BJ (cell line): Measurements from ENCODE around the gene RGS7. TPM values are rescaled to one million over a fixed set of nuclear protein-coding genes. Genes with fewer than 3 reads are reported as not detected.

Experiments used
- CTCF ChIA-PET: fragments of 350-600 bp; formaldehyde crosslinking; extraction: SDS; loops from one replicate; lab custom pipeline; 2021; ENCODE audit warnings: antibody characterized with exemption, inconsistent platforms; lab: Yijun Ruan, JAX
- POLR2A ChIA-PET: fragments of 300-600 bp; sonication (Branson Sonifier 250); formaldehyde crosslinking; extraction: SDS; loops from one replicate; lab custom pipeline; 2021; ENCODE audit warnings: antibody characterized with exemption; lab: Charles Lee
- DNase-seq: peaks from one replicate; pipeline ENCODE4 v3.0.0-alpha.2; 2011; ENCODE audit warnings: low read depth
- H3K27me3 ChIP-seq: 2 replicates; pipeline ENCODE4 v1.6.0; 2011; ENCODE audit warnings: low read length; ENCODE audit not compliant: control insufficient read depth, insufficient read depth
- H3K36me3 ChIP-seq: 2 replicates; pipeline ENCODE4 v1.5.1; 2011; ENCODE audit warnings: low read length; ENCODE audit not compliant: control insufficient read depth, insufficient read depth
- H3K4me3 ChIP-seq: 2 replicates; pipeline ENCODE4 v1.5.1; 2011; ENCODE audit warnings: low read depth, mild to moderate bottlenecking, control low read depth, low read length
- polyA plus RNA-seq: library from polyadenylated mRNA; depleted of rRNA; stranded (reverse); fragments of >200 nt; gene quantifications from 2 replicates; pipeline ENCODE4 v1.2.3, GENCODE V29; 2011
- TF ChIP-seq, protein P1 (sequence below): IDR thresholded peaks from 2 replicates; pipeline ENCODE4 v1.5.1; 2011; ENCODE audit warnings: low read depth, mild to moderate bottlenecking, control low read depth, inconsistent platforms, low read length, moderate library complexity; ENCODE audit not compliant: insufficient read depth

The RGS7 gene
- polyA plus RNA-seq, 1 experiment = 0.93 TPM

DNA sequence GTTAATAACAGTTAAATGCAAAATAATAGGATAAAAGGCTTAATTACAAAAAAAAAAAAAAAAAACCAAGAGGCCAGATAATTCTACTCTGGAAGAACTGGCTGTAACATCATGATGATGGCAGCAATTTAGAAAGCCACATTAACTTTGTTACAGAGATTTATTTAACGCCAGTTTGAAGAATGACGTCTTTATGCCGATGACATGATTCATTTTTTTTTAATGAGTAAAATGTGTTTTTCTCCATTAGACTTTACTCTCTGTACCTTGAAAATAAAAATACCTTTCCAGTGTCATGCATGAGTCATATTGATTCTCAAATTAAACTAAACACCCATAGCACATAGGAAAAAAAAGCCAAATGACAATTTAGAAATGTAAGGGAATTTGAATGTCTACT is 226.1 kb downstream of the RGS7 start:
- no peak overlapping the region for H3K4me3 ChIP-seq
- CTCF ChIA-PET = no interaction called here
- no peaks in the 10 kb centered on the region for H3K27me3 ChIP-seq
- TF ChIP-seq, protein P1, sequence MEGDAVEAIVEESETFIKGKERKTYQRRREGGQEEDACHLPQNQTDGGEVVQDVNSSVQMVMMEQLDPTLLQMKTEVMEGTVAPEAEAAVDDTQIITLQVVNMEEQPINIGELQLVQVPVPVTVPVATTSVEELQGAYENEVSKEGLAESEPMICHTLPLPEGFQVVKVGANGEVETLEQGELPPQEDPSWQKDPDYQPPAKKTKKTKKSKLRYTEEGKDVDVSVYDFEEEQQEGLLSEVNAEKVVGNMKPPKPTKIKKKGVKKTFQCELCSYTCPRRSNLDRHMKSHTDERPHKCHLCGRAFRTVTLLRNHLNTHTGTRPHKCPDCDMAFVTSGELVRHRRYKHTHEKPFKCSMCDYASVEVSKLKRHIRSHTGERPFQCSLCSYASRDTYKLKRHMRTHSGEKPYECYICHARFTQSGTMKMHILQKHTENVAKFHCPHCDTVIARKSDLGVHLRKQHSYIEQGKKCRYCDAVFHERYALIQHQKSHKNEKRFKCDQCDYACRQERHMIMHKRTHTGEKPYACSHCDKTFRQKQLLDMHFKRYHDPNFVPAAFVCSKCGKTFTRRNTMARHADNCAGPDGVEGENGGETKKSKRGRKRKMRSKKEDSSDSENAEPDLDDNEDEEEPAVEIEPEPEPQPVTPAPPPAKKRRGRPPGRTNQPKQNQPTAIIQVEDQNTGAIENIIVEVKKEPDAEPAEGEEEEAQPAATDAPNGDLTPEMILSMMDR = no peak
- no peak for DNase-seq
- H3K36me3 ChIP-seq = no peaks in the 10 kb centered on the region
- POLR2A ChIA-PET = no interaction called here

DNA sequence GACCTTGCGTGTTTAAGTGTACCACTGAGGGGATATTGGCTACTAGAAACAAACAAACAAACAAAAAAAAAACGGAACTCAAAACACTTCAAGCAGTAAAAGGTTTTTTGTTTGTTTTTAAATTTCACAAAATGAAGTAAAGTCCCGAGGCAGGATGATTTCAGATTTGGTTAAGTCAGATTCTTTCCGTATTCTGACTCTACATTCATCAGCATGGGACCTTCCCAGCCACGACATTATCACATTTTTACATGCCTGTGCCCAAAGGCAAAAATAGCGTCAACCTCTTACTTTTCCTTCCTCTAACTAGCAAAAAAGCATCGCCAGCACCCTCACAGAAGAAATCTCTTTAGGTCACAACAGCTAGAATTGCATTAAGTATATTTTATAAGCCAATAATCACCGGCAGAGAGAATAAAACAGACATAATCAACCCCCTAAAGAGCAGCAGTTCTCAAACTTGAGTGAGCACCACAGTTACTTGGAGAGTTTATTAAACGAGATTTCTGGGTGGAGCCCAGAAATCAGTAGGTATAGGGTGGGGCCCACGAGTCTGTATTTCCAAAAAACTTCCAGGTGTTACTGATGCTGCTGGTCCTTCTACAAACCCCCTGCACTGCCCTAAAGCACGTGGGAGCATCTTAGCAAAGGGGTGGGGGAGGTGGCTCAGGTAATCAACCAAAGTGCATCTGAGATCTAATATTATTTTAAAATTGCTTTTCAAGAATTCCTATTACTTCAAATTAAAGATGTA is 227.6 kb downstream of the RGS7 start:
- no peaks in the 10 kb centered on the region for H3K27me3 ChIP-seq
- POLR2A ChIA-PET = no interaction called here
- TF ChIP-seq, protein P1 = no peak
- DNase-seq = no peak
- no peak overlapping the region for H3K4me3 ChIP-seq
- CTCF ChIA-PET = interaction anchor here (0.6 kb wide), 1 partner anchor 15 kb away, joined by 3 read pairs; no protein-coding TSS in a partner anchor
- no peaks in the 10 kb centered on the region for H3K36me3 ChIP-seq

DNA sequence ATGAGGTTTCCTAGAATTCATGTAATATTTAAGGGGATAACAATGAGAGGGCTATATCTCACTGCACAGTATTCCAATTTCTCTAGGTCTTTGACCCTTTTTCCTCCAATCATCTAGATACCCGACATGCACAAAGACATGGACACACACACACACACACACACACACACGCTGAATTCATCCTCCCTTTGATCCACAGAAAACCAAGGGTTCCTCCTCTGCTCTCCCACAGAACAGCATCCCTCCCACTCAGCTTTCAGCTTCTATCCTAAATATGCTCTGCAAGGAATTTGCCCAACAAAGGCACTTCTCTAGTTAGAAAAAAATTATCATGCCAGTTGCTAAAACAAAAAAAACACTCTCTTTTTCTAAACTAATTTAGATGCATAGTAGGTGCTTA is 231.7 kb downstream of the RGS7 start:
- H3K4me3 ChIP-seq = no peak overlapping the region
- ChIA-PET CTCF (no interaction called here), POLR2A (no interaction called here)
- DNase-seq = no peak
- H3K36me3 ChIP-seq = no peaks in the 10 kb centered on the region
- TF ChIP-seq, protein P1 = no peak
- no peaks in the 10 kb centered on the region for H3K27me3 ChIP-seq

DNA sequence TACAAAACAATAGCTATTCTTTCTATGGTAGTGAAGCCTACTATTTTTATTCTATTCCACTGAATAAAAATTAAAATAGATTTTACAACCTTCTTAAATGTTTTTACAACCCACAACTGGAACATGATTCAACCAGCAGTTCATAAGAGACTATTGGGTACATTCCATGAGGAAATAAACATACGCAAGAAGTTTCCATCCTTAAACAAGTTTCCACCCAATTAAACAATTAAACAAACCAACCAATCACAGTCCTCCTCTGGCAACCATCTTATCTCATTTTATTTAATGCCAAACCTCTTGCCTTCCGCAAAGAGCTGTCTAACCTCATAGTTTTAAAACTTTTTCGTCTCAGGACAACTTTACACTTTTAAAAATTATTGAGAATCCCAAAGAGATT is 239.0 kb downstream of the RGS7 start:
- CTCF ChIA-PET = no interaction called here
- POLR2A ChIA-PET = no interaction called here
- Histone ChIP-seq H3K27me3 (no peaks in the 10 kb centered on the region), H3K36me3 (no peaks in the 10 kb centered on the region), H3K4me3 (no peak overlapping the region)
- TF ChIP-seq, protein P1 = no peak
- DNase-seq = no peak

DNA sequence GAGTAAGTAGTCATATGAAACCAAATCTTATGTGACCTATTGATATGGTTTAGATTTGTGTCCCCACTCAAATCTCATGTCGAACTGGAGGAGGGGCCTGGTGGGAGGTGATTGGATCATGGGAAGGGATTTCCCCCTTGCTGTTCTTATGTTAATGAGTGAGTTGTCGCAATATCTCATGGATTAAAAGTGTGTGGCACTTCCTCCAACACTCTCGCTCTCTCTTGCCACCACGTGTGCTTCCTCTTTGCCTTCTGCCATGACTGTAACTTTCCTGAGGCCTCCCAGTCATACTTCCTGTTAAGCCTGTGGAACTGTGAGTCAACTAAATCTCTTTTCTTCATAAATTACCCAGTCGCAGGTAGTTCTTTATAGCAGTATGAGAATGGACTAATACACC is 241.2 kb downstream of the RGS7 start:
- POLR2A ChIA-PET = no interaction called here
- TF ChIP-seq, protein P1 = no peak
- H3K36me3 ChIP-seq = no peaks in the 10 kb centered on the region

More for the DNA sequence above, 241.2 kb downstream of the RGS7 start:
- CTCF ChIA-PET = no interaction called here
- DNase-seq = no peak
- Histone ChIP-seq H3K4me3 (no peak overlapping the region), H3K27me3 (no peaks in the 10 kb centered on the region)
